Parathyroid adenoma (tissue), 2 donors: ENCODE data around the gene RNU4-1.

ENCODE experiments used
- H2AFZ ChIP-seq: fragments of 300-600 bp; sonication (generic); one replicate; pipeline ENCODE4 v1.7.0; 2017; ENCODE audit warnings: antibody characterized with exemption, mild to moderate bottlenecking
- H3K27ac ChIP-seq: fragments of 300-600 bp; sonication (generic); one replicate; pipeline ENCODE4 v1.7.0; 2017
- H3K27me3 ChIP-seq: fragments of 300-600 bp; sonication (generic); one replicate; pipeline ENCODE4 v1.7.0; 2017; ENCODE audit warnings: low read length; ENCODE audit not compliant: control insufficient read depth, insufficient read depth
- H3K36me3 ChIP-seq: fragments of 300-600 bp; sonication (generic); one replicate; pipeline ENCODE4 v1.7.0; 2017; ENCODE audit warnings: low read length; ENCODE audit not compliant: control insufficient read depth, insufficient read depth
- H3K4me1 ChIP-seq: fragments of 300-600 bp; sonication (generic); one replicate; pipeline ENCODE4 v1.7.0; 2017; ENCODE audit warnings: control low read depth
- H3K4me2 ChIP-seq: fragments of 300-600 bp; sonication (generic); one replicate; pipeline ENCODE4 v1.7.0; 2017; ENCODE audit warnings: low read length
- H3K4me3 ChIP-seq: fragments of 300-600 bp; sonication (generic); one replicate; pipeline ENCODE4 v1.7.0; 2017; ENCODE audit warnings: low read depth, low read length
- H3K79me2 ChIP-seq: fragments of 300-600 bp; sonication (generic); one replicate; pipeline ENCODE4 v1.7.0; 2017; ENCODE audit warnings: control low read depth
- H3K9ac ChIP-seq: fragments of 300-600 bp; sonication (generic); one replicate; pipeline ENCODE4 v1.7.0; 2017; ENCODE audit warnings: mild to moderate bottlenecking
- H3K9me3 ChIP-seq: fragments of 300-600 bp; sonication (generic); one replicate; pipeline ENCODE4 v1.7.0; 2017; ENCODE audit warnings: low read length; ENCODE audit not compliant: control insufficient read depth
- TF ChIP-seq, protein P1 (sequence below): fragments of 300-600 bp; sonication (generic); IDR thresholded peaks from one replicate; pipeline ENCODE4 v1.7.0; 2017; ENCODE audit warnings: antibody characterized with exemption, mild to moderate bottlenecking
- donor health status: primary hyperparathyroidism.

RNU4-1 gene

GRCh38 chr12:120327593-120327992, 34.6 kb upstream of the RNU4-1 start, which contains the start of gene PLA2G1B:
Gene PLA2G1B (minus strand): TSS chr12:120327779. CDS start chr12:120327753, 26 bp downstream.
- H3K9ac ChIP-seq = no peak within 1 kb of the TSS
- H3K4me3 ChIP-seq = no peak within 1 kb of the TSS
- H3K9me3 ChIP-seq = no peaks in the 10 kb centered on the region
- H2AFZ ChIP-seq = peak within 1 kb of the TSS; percentile 42
- TF ChIP-seq, protein P1, sequence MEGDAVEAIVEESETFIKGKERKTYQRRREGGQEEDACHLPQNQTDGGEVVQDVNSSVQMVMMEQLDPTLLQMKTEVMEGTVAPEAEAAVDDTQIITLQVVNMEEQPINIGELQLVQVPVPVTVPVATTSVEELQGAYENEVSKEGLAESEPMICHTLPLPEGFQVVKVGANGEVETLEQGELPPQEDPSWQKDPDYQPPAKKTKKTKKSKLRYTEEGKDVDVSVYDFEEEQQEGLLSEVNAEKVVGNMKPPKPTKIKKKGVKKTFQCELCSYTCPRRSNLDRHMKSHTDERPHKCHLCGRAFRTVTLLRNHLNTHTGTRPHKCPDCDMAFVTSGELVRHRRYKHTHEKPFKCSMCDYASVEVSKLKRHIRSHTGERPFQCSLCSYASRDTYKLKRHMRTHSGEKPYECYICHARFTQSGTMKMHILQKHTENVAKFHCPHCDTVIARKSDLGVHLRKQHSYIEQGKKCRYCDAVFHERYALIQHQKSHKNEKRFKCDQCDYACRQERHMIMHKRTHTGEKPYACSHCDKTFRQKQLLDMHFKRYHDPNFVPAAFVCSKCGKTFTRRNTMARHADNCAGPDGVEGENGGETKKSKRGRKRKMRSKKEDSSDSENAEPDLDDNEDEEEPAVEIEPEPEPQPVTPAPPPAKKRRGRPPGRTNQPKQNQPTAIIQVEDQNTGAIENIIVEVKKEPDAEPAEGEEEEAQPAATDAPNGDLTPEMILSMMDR = no peak
- no peak within 1 kb of the TSS for H3K4me2 ChIP-seq
- H3K4me1 ChIP-seq = no peaks in the 10 kb centered on the region
- H3K36me3 ChIP-seq = no peaks in the 10 kb centered on the region
- H3K79me2 ChIP-seq = no peaks in the 10 kb centered on the region
- H3K27me3 ChIP-seq = no peaks in the 10 kb centered on the region
- no peak within 1 kb of the TSS for H3K27ac ChIP-seq

DNA sequence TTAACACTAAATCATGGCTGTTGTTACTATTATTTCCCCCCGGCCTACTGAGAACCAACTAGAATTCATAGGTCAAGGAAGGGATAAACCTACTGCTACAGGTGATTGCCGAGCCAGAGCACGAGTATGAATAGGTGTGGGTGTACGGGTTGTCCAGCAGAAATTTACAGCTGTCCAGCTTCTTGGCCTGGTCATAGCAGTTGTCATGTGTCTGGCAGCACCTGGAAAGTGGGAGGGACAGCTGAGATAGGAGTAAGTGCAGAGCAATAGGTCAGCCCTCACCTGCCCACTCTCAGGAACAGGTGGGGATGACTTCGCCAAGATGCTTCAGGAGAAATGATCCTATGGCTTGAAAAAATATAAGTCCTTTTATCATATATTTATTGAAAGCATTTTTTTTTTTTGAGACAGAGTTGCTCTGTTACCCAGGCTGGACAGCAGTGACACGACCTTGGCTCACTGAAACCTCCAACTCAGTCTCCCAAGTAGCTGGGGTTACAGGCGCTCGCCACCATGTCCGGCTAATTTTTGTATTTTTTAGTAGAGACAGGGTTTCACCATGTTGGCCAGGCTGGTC, 31.9 kb upstream of the RNU4-1 start:
- Histone ChIP-seq H3K9me3 (no peaks in the 10 kb centered on the region), H3K4me2 (peak overlapping the region; percentile 75), H3K27me3 (no peaks in the 10 kb centered on the region), H3K79me2 (no peaks in the 10 kb centered on the region), H3K36me3 (no peaks in the 10 kb centered on the region), H3K4me3 (no peak overlapping the region), H3K27ac (no peak overlapping the region), H3K9ac (no peak overlapping the region), H2AFZ (peak overlapping the region; percentile 93), H3K4me1 (no peaks in the 10 kb centered on the region)
- TF ChIP-seq, protein P1 = no peak

DNA sequence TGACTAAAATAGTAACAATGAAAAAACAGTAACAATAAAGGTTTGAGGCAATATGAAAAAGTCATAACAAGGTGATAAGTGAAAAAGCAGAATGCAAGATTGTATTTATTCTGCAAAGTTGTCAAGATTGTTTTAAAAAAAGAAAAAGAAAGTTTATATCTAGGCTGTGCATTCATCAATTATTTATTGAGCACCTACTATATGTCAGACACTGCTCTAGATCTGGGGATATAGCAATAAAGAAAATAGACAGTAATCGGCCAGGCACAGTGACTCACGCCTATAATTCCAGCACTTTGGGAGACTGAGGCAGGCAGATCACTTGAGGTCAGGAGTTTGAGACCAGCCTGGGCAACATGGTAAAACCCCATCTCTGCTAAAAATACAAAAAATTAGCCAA, 30.7 kb upstream of the RNU4-1 start:
- no peak overlapping the region for H3K27ac ChIP-seq
- H2AFZ ChIP-seq = no peak overlapping the region
- H3K4me3 ChIP-seq = no peak overlapping the region
- no peaks in the 10 kb centered on the region for H3K27me3 ChIP-seq
- TF ChIP-seq, protein P1 = no peak
- no peaks in the 10 kb centered on the region for H3K4me1 ChIP-seq
- H3K79me2 ChIP-seq = no peaks in the 10 kb centered on the region
- H3K9me3 ChIP-seq = no peaks in the 10 kb centered on the region
- H3K36me3 ChIP-seq = no peaks in the 10 kb centered on the region
- H3K9ac ChIP-seq = no peak overlapping the region
- no peak overlapping the region for H3K4me2 ChIP-seq

DNA sequence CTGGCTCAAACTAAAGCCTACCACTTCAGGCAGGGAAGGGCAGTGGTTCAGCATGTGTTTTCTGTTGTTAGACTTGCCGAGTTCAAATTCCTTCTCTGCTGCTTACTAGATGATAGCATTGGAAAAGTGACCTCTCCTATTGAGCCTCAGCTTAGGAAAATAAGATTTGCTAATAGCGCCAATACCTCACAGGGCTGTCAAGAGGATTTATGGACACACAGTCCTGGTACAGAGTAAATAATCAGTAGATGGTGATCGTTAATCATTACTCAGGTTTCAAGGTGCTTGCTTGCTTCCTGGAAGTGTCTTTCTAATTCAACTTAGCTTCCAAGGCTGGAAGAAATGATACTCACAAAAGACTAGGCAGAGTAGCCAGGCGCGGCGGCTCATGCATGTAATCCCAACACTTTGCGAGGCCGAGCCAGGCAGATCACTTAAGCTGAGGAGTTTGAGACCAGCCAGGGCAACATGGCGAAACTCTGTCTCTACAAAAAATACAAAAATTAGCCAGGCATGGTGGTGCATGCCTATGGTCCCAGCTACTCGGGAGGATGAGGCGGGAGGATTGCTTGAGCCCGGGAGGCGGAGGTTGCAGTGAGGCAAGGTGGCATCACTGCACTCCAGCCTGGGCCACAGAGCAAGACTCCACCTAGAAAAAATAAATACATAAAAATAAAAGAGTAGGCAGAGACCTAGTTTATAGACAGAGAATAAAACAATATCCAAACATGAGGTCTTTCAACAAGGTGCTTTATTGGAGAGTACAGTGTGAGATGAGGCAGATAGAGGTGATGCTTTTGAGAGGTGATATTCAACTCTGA, 28.6 kb upstream of the RNU4-1 start:
- H3K27ac ChIP-seq = no peak overlapping the region

More for the DNA sequence above, 28.6 kb upstream of the RNU4-1 start:
- H3K4me1 ChIP-seq = peaks cover 6% of the 10 kb centered on the region
- TF ChIP-seq, protein P1 = no peak
- no peak overlapping the region for H3K9ac ChIP-seq
- H3K79me2 ChIP-seq = no peaks in the 10 kb centered on the region
- no peak overlapping the region for H2AFZ ChIP-seq
- H3K4me2 ChIP-seq = no peak overlapping the region
- no peaks in the 10 kb centered on the region for H3K9me3 ChIP-seq
- H3K27me3 ChIP-seq = no peaks in the 10 kb centered on the region
- no peak overlapping the region for H3K4me3 ChIP-seq
- H3K36me3 ChIP-seq = no peaks in the 10 kb centered on the region
